Measurements from ENCODE around the gene RUNX2.

- no peak for TF ChIP-seq POLR2A (IDR thresholded peaks at IDR 0.05)
- TF ChIP-seq, protein P1, sequence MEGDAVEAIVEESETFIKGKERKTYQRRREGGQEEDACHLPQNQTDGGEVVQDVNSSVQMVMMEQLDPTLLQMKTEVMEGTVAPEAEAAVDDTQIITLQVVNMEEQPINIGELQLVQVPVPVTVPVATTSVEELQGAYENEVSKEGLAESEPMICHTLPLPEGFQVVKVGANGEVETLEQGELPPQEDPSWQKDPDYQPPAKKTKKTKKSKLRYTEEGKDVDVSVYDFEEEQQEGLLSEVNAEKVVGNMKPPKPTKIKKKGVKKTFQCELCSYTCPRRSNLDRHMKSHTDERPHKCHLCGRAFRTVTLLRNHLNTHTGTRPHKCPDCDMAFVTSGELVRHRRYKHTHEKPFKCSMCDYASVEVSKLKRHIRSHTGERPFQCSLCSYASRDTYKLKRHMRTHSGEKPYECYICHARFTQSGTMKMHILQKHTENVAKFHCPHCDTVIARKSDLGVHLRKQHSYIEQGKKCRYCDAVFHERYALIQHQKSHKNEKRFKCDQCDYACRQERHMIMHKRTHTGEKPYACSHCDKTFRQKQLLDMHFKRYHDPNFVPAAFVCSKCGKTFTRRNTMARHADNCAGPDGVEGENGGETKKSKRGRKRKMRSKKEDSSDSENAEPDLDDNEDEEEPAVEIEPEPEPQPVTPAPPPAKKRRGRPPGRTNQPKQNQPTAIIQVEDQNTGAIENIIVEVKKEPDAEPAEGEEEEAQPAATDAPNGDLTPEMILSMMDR (IDR thresholded peaks at IDR 0.05), result no peak
Measured at GRCh38 chr6:45477790-45478189, 149.7 kb downstream of the RUNX2 start.
